ENCODE data around the gene EFNA2. TPM values are rescaled to one million over a fixed set of nuclear protein-coding genes. Genes with fewer than 3 reads are reported as not detected.
A peak's percentile ranks its signal among the peaks of the same experiment; 100 is the strongest.

The EFNA2 gene
- total and polyA plus RNA-seq, 2 of the 8 experiments (the other 6 are each of a cell fraction or from before 2014, with no cell fraction given) = 4.0 to 7.0 TPM

GRCh38 chr19:1274852-1275259 is 10.8 kb upstream of the EFNA2 start:
- DNase-seq (ENCODE audit: low read depth in 1 of 2, low spot score in 2 of 2) (peak in 1 of 2 experiments; percentile 77), FAIRE-seq (no peak)
- H3K9me3 ChIP-seq (ENCODE audit: insufficient read depth in 2 of 2, low read depth in 1 of 2, low read length in 1 of 2) = no peaks in the 10 kb centered on the region
- peaks cover 33 to 47% (median 43%) of the 10 kb centered on the region in 4 experiments for H3K36me3 ChIP-seq (ENCODE audit: control insufficient read depth in 2 of 4, insufficient read depth in 4 of 4, low read length in 3 of 4)
- H3K23ac ChIP-seq (ENCODE audit: insufficient read length) = no peak overlapping the region
- H3K23me2 ChIP-seq (ENCODE audit: low read depth, low read length) = peaks cover 15% of the 10 kb centered on the region; the same call in 1 of the 2 replicates
- peaks cover 5 to 26% of the 10 kb centered on the region in 2 experiments for H4K20me1 ChIP-seq (replicated peaks in 1 of 2; ENCODE audit: control insufficient read depth in 1 of 2, insufficient read depth in 2 of 2, low read length in 2 of 2)
- H4K8ac ChIP-seq (ENCODE audit: extremely low read depth, insufficient read depth, low read length) = peak overlapping the region; percentile 88
- H3K18ac ChIP-seq (ENCODE audit: extremely low read depth, low read length) = no peak overlapping the region
- H3K56ac ChIP-seq (replicated peaks; ENCODE audit: insufficient read length, low read depth, low read length) = peak overlapping the region; percentile 67
- POLR2A ChIA-PET (ENCODE audit: partially characterized antibody) = interaction anchor here (0.6 to 11.4 kb wide), 36 partner anchors 9 to 277 kb away, joined by 3 to 331 read pairs (median 4); partner anchors contain the start of genes CIRBP and NDUFS7
- peak overlapping the region; percentile 51 for H3K4ac ChIP-seq (replicated peaks; ENCODE audit: insufficient read length, low read depth, low read length)
- no peak overlapping the region for H4K91ac ChIP-seq (replicated peaks; ENCODE audit: insufficient read length, low read length)
- no peaks in the 10 kb centered on the region for H3K27me3 ChIP-seq (replicated peaks in 1 of 4; ENCODE audit: control insufficient read depth in 3 of 4, extremely low read depth in 1 of 4, insufficient read depth in 3 of 4, low read length in 3 of 4)
- WGBS, 2 experiments (ENCODE audit: extremely low coverage in 1 of 2, insufficient coverage in 1 of 2, insufficient read length in 1 of 2, insufficient replicate concordance in 2 of 2, low coverage in 1 of 2, low lambda C conversion rate in 2 of 2, missing lambda C conversion rate in 1 of 2) = 48% methylated on average over 31 of the region's 44 CpGs; no CpG with 5 or more reads in 1 of the 2 experiments
- no peak overlapping the region for H2AFZ ChIP-seq (ENCODE audit: low read length)
- peak overlapping the region; percentile 77 to 82 (median 78) for H3K4me3 ChIP-seq (ENCODE audit: extremely low read depth in 1 of 4, insufficient read depth in 2 of 4, low read depth in 3 of 4, low read length in 4 of 4)
- no peak overlapping the region for H2BK12ac ChIP-seq (ENCODE audit: low read depth, low read length)
- H2BK20ac ChIP-seq (ENCODE audit: low read length) = no peak overlapping the region
- no peak overlapping the region for H2BK15ac ChIP-seq (ENCODE audit: low read length)
- peak overlapping the region; percentile 75; the same call in 1 of the 2 replicates for H3K27ac ChIP-seq (ENCODE audit: low read depth, low read length)
- H3K9ac ChIP-seq (replicated peaks in 1 of 4; ENCODE audit: extremely low read depth in 1 of 4, low read depth in 3 of 4, low read length in 3 of 4) = peak overlapping the region in 3 of 4 experiments; percentile 54 to 99 (median 69); a peak in 6 of 7 replicates
- H2BK5ac ChIP-seq (ENCODE audit: low read depth, low read length) = peak overlapping the region; percentile 60; the same call in 1 of the 2 replicates
- no peak overlapping the region for H3K14ac ChIP-seq (ENCODE audit: insufficient read length)
- H3K79me1 ChIP-seq (ENCODE audit: low read depth, low read length) = peaks cover 22% of the 10 kb centered on the region
- H3K4me1 ChIP-seq (replicated peaks in 1 of 4; ENCODE audit: control insufficient read depth in 3 of 4, insufficient read depth in 4 of 4, low read length in 3 of 4) = peaks cover 4 to 23% (median 20%) of the 10 kb centered on the region in 4 experiments; a peak in 6 of 7 replicates
- no peak overlapping the region for H2BK120ac ChIP-seq (replicated peaks; ENCODE audit: low read depth, low read length)
- CTCF ChIA-PET (ENCODE audit: partially characterized antibody) = interaction anchor here (0.8 to 3.1 kb wide), 3 partner anchors 14 to 30 kb away, joined by 4 to 29 read pairs (median 9); no protein-coding TSS in a partner anchor
- H2AK5ac ChIP-seq (ENCODE audit: low read depth, low read length) = no peak overlapping the region
- H3K4me2 ChIP-seq (ENCODE audit: insufficient read depth in 1 of 2, low read depth in 2 of 2, low read length in 2 of 2) = peak overlapping the region; percentile 80 to 90
- H4K5ac ChIP-seq (ENCODE audit: insufficient read length, low read depth, low read length) = peak overlapping the region; percentile 44
- H3K79me2 ChIP-seq (ENCODE audit: control insufficient read depth in 1 of 2, insufficient read depth in 2 of 2, low read length in 2 of 2) = peaks cover 3 to 35% of the 10 kb centered on the region in 2 experiments
- TF ChIP-seq GABPA (IDR thresholded peaks at IDR 0.05; ENCODE audit: borderline replicate concordance, insufficient read depth, low read length) (no peak), SP1 (IDR thresholded peaks at IDR 0.05; ENCODE audit: low read depth, low read length) (no peak), POLR2AphosphoS5 (IDR thresholded peaks at IDR 0.05; ENCODE audit: low read depth, low read length) (peak; percentile 67), YY1 (IDR thresholded peaks at IDR 0.05; ENCODE audit: low read depth, low read length) (no peak)
- TF ChIP-seq, protein P1, sequence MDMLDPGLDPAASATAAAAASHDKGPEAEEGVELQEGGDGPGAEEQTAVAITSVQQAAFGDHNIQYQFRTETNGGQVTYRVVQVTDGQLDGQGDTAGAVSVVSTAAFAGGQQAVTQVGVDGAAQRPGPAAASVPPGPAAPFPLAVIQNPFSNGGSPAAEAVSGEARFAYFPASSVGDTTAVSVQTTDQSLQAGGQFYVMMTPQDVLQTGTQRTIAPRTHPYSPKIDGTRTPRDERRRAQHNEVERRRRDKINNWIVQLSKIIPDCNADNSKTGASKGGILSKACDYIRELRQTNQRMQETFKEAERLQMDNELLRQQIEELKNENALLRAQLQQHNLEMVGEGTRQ (IDR thresholded peaks at IDR 0.05; ENCODE audit: low read length) = no peak
